Activated B cell treated with CpG ODN at 0.5 μM for 24 hours (primary cell): ENCODE measurements around the gene RASAL1. TPM values are rescaled to one million over a fixed set of nuclear protein-coding genes. Genes with fewer than 3 reads are reported as not detected.

Experiments
- ATAC-seq: fragments of 200-7000 bp; cut with Tn5 transposase; one replicate; pipeline ENCODE4 v1.10.0; 2021; ENCODE audit warnings: low read depth, mild to moderate bottlenecking, moderate library complexity
- CTCF ChIA-PET: fragments of 350-600 bp; sonication (Branson Sonifier 250); formaldehyde crosslinking; loops from one replicate; lab custom pipeline; 2021; ENCODE audit warnings: antibody characterized with exemption; lab: Charles Lee
- POLR2A ChIA-PET: fragments of 350-600 bp; sonication (Branson Sonifier 250); formaldehyde crosslinking; loops from one replicate; lab custom pipeline; 2021; ENCODE audit warnings: antibody characterized with exemption; lab: Charles Lee
- DNase-seq: peaks from one replicate; pipeline ENCODE4 v3.0.0; 2022
- H3K27ac Mint-ChIP-seq: one replicate; pipeline ENCODE4 v1.8.0; 2020; ENCODE audit warnings: mixed read lengths
- H3K27me3 Mint-ChIP-seq: one replicate; pipeline ENCODE4 v1.8.0; 2021; ENCODE audit warnings: mixed read lengths
- H3K36me3 Mint-ChIP-seq: one replicate; pipeline ENCODE4 v1.8.0; 2021; ENCODE audit warnings: low read depth, mixed read lengths
- H3K4me1 Mint-ChIP-seq: one replicate; pipeline ENCODE4 v1.8.0; 2021; ENCODE audit warnings: mixed read lengths
- H3K4me3 Mint-ChIP-seq: one replicate; pipeline ENCODE4 v1.8.0; 2020; ENCODE audit warnings: mild to moderate bottlenecking, mixed read lengths
- H3K9me3 Mint-ChIP-seq: one replicate; pipeline ENCODE4 v1.8.0; 2020; ENCODE audit warnings: mixed read lengths
- intact Hi-C: fragments of 100-400 bp; cut with micrococcal nuclease; formaldehyde crosslinking; loops from one replicate; pipeline ENCODE4 v1.15.1; 2024
- total RNA-seq: library from RNA; stranded (reverse); gene quantifications from 2 replicates; pipeline ENCODE4 v1.2.3, GENCODE V29; 2022
- TF ChIP-seq, protein P1 (sequence below): fragments of 200-600 bp; IDR thresholded peaks from one replicate; pipeline ENCODE4 v1.8.0; 2022; ENCODE audit warnings: antibody characterized with exemption, mild to moderate bottlenecking

Gene RASAL1
- total RNA-seq, 1 donor from 2014 or later = 7.1 TPM

GRCh38 chr12:113181975-113182374 is 46.4 kb upstream of the RASAL1 start:
- Mint-ChIP-seq H3K4me3 (no peak overlapping the region), H3K27ac (no peak overlapping the region), H3K36me3 (peaks cover 59% of the 10 kb centered on the region), H3K9me3 (no peaks in the 10 kb centered on the region), H3K27me3 (no peaks in the 10 kb centered on the region), H3K4me1 (peaks cover 31% of the 10 kb centered on the region)
- POLR2A ChIA-PET = no interaction called here
- DNase-seq (no peak), ATAC-seq (no peak)
- CTCF ChIA-PET = interaction anchor here (0.6 kb wide), 1 partner anchor 133 kb away, joined by 3 read pairs; no protein-coding TSS in a partner anchor
- intact Hi-C loops = no loop called here
- TF ChIP-seq, protein P1, sequence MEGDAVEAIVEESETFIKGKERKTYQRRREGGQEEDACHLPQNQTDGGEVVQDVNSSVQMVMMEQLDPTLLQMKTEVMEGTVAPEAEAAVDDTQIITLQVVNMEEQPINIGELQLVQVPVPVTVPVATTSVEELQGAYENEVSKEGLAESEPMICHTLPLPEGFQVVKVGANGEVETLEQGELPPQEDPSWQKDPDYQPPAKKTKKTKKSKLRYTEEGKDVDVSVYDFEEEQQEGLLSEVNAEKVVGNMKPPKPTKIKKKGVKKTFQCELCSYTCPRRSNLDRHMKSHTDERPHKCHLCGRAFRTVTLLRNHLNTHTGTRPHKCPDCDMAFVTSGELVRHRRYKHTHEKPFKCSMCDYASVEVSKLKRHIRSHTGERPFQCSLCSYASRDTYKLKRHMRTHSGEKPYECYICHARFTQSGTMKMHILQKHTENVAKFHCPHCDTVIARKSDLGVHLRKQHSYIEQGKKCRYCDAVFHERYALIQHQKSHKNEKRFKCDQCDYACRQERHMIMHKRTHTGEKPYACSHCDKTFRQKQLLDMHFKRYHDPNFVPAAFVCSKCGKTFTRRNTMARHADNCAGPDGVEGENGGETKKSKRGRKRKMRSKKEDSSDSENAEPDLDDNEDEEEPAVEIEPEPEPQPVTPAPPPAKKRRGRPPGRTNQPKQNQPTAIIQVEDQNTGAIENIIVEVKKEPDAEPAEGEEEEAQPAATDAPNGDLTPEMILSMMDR = no peak

DNA sequence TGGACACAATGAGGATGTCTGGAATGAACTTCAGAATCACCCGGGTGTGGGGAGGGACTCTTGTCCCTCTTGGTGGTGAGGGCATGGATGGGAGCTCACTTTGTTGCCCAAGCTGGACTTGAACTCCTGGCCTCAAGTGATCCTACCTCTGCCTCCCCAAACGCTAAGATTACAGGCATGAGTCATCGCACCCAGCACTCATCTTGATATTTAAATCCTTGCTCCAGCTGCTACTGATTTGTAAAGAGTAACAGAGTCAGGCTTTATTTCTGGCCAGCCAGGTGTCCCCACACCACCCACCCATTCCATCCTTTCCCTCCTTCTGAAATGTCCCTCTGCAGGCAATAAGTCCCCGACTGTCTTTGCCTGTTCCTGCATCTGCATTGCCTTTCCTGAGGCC is 44.8 kb upstream of the RASAL1 start:
- DNase-seq (no peak), ATAC-seq (no peak)
- TF ChIP-seq, protein P1 = no peak
- Mint-ChIP-seq H3K4me3 (no peak overlapping the region), H3K27me3 (no peaks in the 10 kb centered on the region), H3K4me1 (peaks cover 21% of the 10 kb centered on the region), H3K9me3 (no peaks in the 10 kb centered on the region), H3K27ac (no peak overlapping the region), H3K36me3 (peaks cover 68% of the 10 kb centered on the region)
- ChIA-PET CTCF (no interaction called here), POLR2A (interaction anchor here (0.6 kb wide), 1 partner anchor 111 kb away, joined by 3 read pairs; no protein-coding TSS in a partner anchor)
- intact Hi-C loops = no loop called here

- H3K27ac Mint-ChIP-seq = no peak overlapping the region
- ATAC-seq (no peak), DNase-seq (no peak)
- H3K36me3 Mint-ChIP-seq = peaks cover 72% of the 10 kb centered on the region
- POLR2A ChIA-PET = no interaction called here
- no peak overlapping the region for H3K4me3 Mint-ChIP-seq
- H3K9me3 Mint-ChIP-seq = no peaks in the 10 kb centered on the region
- TF ChIP-seq, protein P1 = no peak
- no peaks in the 10 kb centered on the region for H3K27me3 Mint-ChIP-seq
- peaks cover 15% of the 10 kb centered on the region for H3K4me1 Mint-ChIP-seq
- intact Hi-C loops = no loop called here
- CTCF ChIA-PET = no interaction called here
Measured at GRCh38 chr12:113179023-113179422, 43.5 kb upstream of the RASAL1 start.

DNA sequence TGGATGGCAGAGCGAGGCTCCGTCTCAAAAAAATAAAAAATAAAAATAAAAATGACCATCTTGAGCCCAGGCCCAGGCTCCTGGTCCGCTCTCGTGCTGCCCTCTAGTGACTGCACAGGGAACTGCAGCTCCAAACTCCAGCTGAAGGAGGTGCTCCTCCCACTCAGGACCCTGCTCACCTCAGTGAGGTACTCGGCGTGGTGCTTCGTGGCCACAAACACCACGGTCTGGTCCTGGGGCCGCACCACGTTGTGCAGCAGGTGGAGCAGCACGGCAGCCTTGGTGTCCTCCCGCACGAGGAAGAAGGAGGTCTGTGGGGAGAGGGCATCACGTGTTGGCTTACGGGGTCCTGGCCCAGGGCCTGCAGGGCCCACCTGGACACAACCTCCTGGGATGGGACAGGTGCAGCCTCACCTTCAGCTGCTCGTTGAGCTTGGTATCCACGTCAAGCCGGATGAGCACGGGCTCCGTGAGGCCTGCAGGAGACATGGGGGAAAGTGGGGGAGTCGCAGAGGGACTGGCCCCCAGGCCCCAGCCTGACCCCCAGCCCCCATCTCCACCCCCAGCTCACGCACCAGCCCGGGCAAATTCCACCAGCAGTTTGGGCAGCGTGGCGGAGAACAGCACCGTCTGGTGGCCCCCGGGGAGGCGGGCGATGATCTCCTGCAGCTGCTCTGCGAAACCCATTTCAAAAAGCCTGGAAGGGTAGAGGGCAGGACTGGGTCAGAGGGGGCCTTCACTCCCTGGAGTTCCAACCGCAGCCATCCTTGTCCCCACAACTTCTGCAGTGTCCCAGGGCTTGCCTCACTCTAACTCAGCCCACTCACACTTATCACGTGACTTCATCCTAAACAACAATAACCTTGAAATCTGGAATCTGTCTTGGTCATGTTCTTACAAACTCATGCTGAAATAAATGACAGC is 39.2 kb upstream of the RASAL1 start:
- H3K27ac Mint-ChIP-seq = no peak overlapping the region
- intact Hi-C loops = loop anchor here (1.0 to 2.0 kb wide), 6 partner anchors 22 to 274 kb away; no protein-coding TSS in a partner anchor
- TF ChIP-seq, protein P1 = peak; percentile 95

More for the DNA sequence above, 39.2 kb upstream of the RASAL1 start:
- peaks cover 88% of the 10 kb centered on the region for H3K36me3 Mint-ChIP-seq
- ChIA-PET CTCF (interaction anchor here (0.6 to 3.8 kb wide), 30 partner anchors 9 to 274 kb away, joined by 3 to 35 read pairs (median 4); partner anchors contain the start of genes DDX54, OAS2 and RITA1), POLR2A (interaction anchor here (0.6 to 3.0 kb wide), 7 partner anchors 10 to 241 kb away, joined by 3 to 15 read pairs (median 5); partner anchors contain the start of genes DDX54 and RITA1)
- peak; percentile 78 for DNase-seq
- peak; percentile 81 for ATAC-seq
- H3K9me3 Mint-ChIP-seq = no peaks in the 10 kb centered on the region
- no peak overlapping the region for H3K4me3 Mint-ChIP-seq
- no peaks in the 10 kb centered on the region for H3K27me3 Mint-ChIP-seq
- H3K4me1 Mint-ChIP-seq = peaks cover 32% of the 10 kb centered on the region
